KG1 (cell line): Measurements from ENCODE around the gene TBC1D16.

Experiments used
- DNase-seq: peaks from one replicate; lab custom pipeline; 2025; lab: John Stamatoyannopoulos, UW

The TBC1D16 gene

GRCh38 chr17:80035687-80035936 is at the start of gene TBC1D16:
Gene TBC1D16 (minus strand): TSS chr17:80035872. CDS start chr17:80013547, 22,325 bp downstream.
- DNase-seq, result no peak

GRCh38 chr17:80084773-80085172 is 49.1 kb upstream of the TBC1D16 start:
- no peak for DNase-seq

- DNase-seq, result no peak
Measured at GRCh38 chr17:80083136-80083661, 47.5 kb upstream of the TBC1D16 start.

GRCh38 chr17:80082403-80083135 is 46.9 kb upstream of the TBC1D16 start:
- DNase-seq, result peak; percentile 35

GRCh38 chr17:80081596-80081995 is 45.9 kb upstream of the TBC1D16 start:
- no peak for DNase-seq

GRCh38 chr17:80080081-80080480 is 44.4 kb upstream of the TBC1D16 start:
- DNase-seq, result no peak

- no peak for DNase-seq
Measured at GRCh38 chr17:80072410-80072809, 36.7 kb upstream of the TBC1D16 start.

GRCh38 chr17:80071116-80071841 is 35.6 kb upstream of the TBC1D16 start:
- no peak for DNase-seq

- no peak for DNase-seq
Measured at GRCh38 chr17:80070375-80071115, 34.9 kb upstream of the TBC1D16 start.

GRCh38 chr17:80068301-80069222 is 32.9 kb upstream of the TBC1D16 start:
- DNase-seq, result no peak

GRCh38 chr17:80067393-80067986 is 31.8 kb upstream of the TBC1D16 start:
- no peak for DNase-seq

- no peak for DNase-seq
Measured at GRCh38 chr17:80065478-80066170, 30.0 kb upstream of the TBC1D16 start.

- DNase-seq, result no peak
Measured at GRCh38 chr17:80064696-80065095, 29.0 kb upstream of the TBC1D16 start.

- DNase-seq, result no peak
Measured at GRCh38 chr17:80063830-80064585, 28.3 kb upstream of the TBC1D16 start.

- DNase-seq, result no peak
Measured at GRCh38 chr17:80061421-80061820, 25.7 kb upstream of the TBC1D16 start.

GRCh38 chr17:80060644-80061043 is 25.0 kb upstream of the TBC1D16 start:
- DNase-seq, result no peak

- DNase-seq, result no peak
Measured at GRCh38 chr17:80058311-80058955, 22.8 kb upstream of the TBC1D16 start.

GRCh38 chr17:80055597-80055996 is 19.9 kb upstream of the TBC1D16 start:
- DNase-seq, result no peak

- no peak for DNase-seq
Measured at GRCh38 chr17:80053102-80053501, 17.4 kb upstream of the TBC1D16 start.
